Body of pancreas (tissue), 4 donors: Measurements from ENCODE around the gene VAPB. TPM values are rescaled to one million over a fixed set of nuclear protein-coding genes. Genes with fewer than 3 reads are reported as not detected.
"Not testable (repeated sequence)": the region's sequence is repeated elsewhere in the genome, so short reads cannot be mapped to it uniquely, and the experiment has no call there.

Experiments used
- ATAC-seq: fragments of 150-250 bp; one replicate; pipeline ENCODE4 v1.9.1; 2016
- DNase-seq, 4 donors: peaks; one replicate each; pipeline ENCODE4 v3.0.0-alpha.2; 2019
- H3K27ac ChIP-seq, 4 donors: fragments of 200-600 bp; sonication (generic); 1 replicate in 3 of 4; 2 replicates in 1 of 4; pipeline versions ENCODE4 v1.5.1 to v1.6.1; 2016 to 2019; ENCODE audit warnings: mild to moderate bottlenecking in 1 of 4, mixed read lengths in 1 of 4, moderate library complexity in 1 of 4
- H3K27me3 ChIP-seq, 2 donors: fragments of 200-600 bp; sonication (generic); one replicate each; pipeline ENCODE4 v1.6.0; 2016; ENCODE audit warnings: mild to moderate bottlenecking in 1 of 2
- H3K36me3 ChIP-seq, 2 donors: fragments of 200-600 bp; sonication (generic); replicated peaks in 1 of 2; 2 replicates each; pipeline ENCODE4 v1.5.1; 2016; ENCODE audit warnings: low read depth in 2 of 2; ENCODE audit not compliant: insufficient read depth in 1 of 2
- H3K4me1 ChIP-seq: fragments of 200-600 bp; sonication (generic); one replicate; pipeline ENCODE4 v1.6.0; 2016
- H3K4me3 ChIP-seq, 2 donors: fragments of 200-600 bp; sonication (generic); 1 replicate in 1 of 2; 2 replicates in 1 of 2; pipeline ENCODE4 v1.5.1; 2016 to 2019
- H3K9me3 ChIP-seq, 3 donors: fragments of 200-600 bp; sonication (generic); 1 replicate in 2 of 3; 2 replicates in 1 of 3; pipeline ENCODE4 v1.5.1; 2016
- POLR2A ChIP-seq, 3 donors: fragments of 450-650 bp; IDR thresholded peaks; one replicate each; pipeline ENCODE4 v1.6.1; 2016; ENCODE audit warnings: antibody characterized with exemption in 3 of 3, mild to moderate bottlenecking in 2 of 3
- WGBS, 2 donors: methylation state at CpG; one replicate each; pipeline ENCODE4 v1.1.5; 2017; 5-methylcytosine and 5-hydroxymethylcytosine counted together
- intact Hi-C: fragments of 100-400 bp; cut with DNase I; formaldehyde crosslinking; loops from one replicate; pipeline ENCODE4 v1.15.1; 2023
- total RNA-seq, 2 donors: library from RNA; depleted of rRNA; stranded (reverse); fragments of >200 nt; gene quantifications; one replicate each; pipeline ENCODE4 v1.1.0, GENCODE V29; 2016
- TF ChIP-seq, protein P1 (sequence below), 7 experiments: fragments of 450-650 bp in 4 of 7; fragments of 200-600 bp in 3 of 7; sonication (generic) in 3 of 7; IDR thresholded peaks; one replicate each; pipeline ENCODE4 v1.5.1; 2016 to 2019; ENCODE audit warnings: antibody characterized with exemption in 7 of 7

The VAPB gene
- total RNA-seq, 2 donors from 2014 or later = 10.5 to 11.9 TPM

DNA sequence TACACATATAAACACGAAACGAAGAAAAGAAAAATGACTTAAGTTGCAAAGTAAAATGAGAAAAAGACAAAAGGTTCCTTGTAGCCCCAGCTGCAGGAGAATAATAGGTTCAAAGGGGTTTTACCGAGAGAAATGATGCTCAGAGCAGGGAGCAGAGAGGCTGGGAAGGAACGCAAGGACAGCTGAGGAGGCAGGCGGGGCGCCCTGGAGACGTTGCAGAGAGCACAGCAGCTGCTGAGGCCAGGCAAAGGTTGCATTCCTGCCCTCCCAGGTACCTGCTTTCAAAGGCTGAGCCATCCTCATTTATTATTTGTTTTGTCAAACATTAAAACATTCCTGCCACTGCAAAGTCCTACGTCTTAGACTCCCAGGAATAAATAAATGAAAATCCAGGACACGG is 16.2 kb upstream of the VAPB start:
- Histone ChIP-seq H3K27me3 (no peaks in the 10 kb centered on the region), H3K9me3 (no peaks in the 10 kb centered on the region), H3K36me3 (no peaks in the 10 kb centered on the region), H3K4me1 (no peaks in the 10 kb centered on the region), H3K4me3 (no peak overlapping the region), H3K27ac (no peak overlapping the region)
- DNase-seq (no peak), ATAC-seq (no peak)
- intact Hi-C loops = no loop called here
- no peak for TF ChIP-seq POLR2A (IDR thresholded peaks at IDR 0.05)
- TF ChIP-seq, protein P1, sequence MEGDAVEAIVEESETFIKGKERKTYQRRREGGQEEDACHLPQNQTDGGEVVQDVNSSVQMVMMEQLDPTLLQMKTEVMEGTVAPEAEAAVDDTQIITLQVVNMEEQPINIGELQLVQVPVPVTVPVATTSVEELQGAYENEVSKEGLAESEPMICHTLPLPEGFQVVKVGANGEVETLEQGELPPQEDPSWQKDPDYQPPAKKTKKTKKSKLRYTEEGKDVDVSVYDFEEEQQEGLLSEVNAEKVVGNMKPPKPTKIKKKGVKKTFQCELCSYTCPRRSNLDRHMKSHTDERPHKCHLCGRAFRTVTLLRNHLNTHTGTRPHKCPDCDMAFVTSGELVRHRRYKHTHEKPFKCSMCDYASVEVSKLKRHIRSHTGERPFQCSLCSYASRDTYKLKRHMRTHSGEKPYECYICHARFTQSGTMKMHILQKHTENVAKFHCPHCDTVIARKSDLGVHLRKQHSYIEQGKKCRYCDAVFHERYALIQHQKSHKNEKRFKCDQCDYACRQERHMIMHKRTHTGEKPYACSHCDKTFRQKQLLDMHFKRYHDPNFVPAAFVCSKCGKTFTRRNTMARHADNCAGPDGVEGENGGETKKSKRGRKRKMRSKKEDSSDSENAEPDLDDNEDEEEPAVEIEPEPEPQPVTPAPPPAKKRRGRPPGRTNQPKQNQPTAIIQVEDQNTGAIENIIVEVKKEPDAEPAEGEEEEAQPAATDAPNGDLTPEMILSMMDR (IDR thresholded peaks at IDR 0.05) = no peak
- 39% methylated on average over 9 of the region's 9 CpGs for WGBS, 2 donors

DNA sequence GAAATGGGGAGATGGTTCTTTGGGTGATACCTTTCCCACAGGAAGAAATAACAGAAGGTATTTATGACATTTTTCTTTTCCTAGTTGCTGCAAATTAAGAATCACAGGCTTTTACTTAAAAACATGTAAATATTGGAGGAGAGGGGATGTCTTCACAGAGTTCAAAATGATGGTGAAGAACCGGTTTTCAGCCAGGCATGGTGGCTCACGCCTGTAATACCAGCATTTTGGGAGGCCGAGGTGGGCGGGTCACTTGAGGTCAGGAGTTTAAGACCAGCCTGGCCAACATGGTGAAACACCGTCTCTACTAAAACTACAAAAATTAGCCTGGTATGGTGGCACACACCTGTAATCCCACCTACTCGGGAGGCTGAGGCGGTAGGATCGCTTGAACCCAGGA is 15.7 kb upstream of the VAPB start:
- intact Hi-C loops, H3K4me3 ChIP-seq, H3K36me3 ChIP-seq, ATAC-seq, H3K27ac ChIP-seq, H3K9me3 ChIP-seq, H3K27me3 ChIP-seq, H3K4me1 ChIP-seq, DNase-seq: not testable (repeated sequence)
- WGBS, 2 donors = 73 to 80% methylated on average over 8 of the region's 8 CpGs

DNA sequence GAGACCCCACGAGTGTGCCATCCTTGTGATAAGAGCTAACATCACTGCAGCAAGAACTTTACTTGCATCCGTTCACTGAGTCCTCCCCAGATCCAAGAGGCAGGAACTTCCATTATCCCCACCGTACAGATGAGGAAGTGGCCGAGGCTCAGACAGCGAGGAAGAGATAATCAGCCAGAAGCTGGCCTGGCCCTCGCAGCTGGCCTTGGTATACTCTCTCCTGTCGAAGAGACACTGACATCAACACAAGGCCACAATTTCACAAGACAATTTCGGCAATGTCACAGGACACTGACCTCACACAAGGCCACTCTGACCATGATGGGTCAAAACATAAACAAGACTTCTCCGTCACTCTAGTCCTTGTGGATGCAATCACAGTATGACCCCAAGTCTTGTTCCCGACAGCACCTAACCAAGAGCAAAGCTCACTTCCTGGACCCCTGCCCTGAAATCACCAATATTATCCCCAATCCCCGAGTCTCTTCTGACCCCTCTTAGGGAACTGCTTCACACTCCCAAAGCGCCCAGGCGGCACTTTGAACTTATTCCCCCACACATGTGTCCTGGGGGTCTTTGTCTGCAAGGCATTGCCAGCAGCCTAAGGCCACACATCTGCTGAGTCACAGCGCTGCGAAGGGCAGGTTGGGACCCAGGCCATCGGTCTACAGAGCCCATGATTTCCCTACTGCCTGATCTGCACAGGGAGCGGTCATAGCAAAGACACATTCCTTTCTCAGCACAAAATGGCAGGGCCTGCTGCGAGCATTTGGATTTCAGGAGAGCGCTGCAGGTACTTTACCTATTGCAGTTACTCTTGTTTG is 14.8 kb upstream of the VAPB start:
- Histone ChIP-seq H3K4me3 (no peak overlapping the region), H3K36me3 (no peaks in the 10 kb centered on the region), H3K27me3 (no peaks in the 10 kb centered on the region), H3K9me3 (no peaks in the 10 kb centered on the region), H3K4me1 (no peaks in the 10 kb centered on the region), H3K27ac (no peak overlapping the region)
- intact Hi-C loops = no loop called here
- TF ChIP-seq, protein P1 (IDR thresholded peaks at IDR 0.05) = no peak
- no peak for TF ChIP-seq POLR2A (IDR thresholded peaks at IDR 0.05)
- 69 to 74% methylated on average over 18 to 19 of the region's 19 CpGs for WGBS, 2 donors
- no peak for ATAC-seq
- no peak for DNase-seq

DNA sequence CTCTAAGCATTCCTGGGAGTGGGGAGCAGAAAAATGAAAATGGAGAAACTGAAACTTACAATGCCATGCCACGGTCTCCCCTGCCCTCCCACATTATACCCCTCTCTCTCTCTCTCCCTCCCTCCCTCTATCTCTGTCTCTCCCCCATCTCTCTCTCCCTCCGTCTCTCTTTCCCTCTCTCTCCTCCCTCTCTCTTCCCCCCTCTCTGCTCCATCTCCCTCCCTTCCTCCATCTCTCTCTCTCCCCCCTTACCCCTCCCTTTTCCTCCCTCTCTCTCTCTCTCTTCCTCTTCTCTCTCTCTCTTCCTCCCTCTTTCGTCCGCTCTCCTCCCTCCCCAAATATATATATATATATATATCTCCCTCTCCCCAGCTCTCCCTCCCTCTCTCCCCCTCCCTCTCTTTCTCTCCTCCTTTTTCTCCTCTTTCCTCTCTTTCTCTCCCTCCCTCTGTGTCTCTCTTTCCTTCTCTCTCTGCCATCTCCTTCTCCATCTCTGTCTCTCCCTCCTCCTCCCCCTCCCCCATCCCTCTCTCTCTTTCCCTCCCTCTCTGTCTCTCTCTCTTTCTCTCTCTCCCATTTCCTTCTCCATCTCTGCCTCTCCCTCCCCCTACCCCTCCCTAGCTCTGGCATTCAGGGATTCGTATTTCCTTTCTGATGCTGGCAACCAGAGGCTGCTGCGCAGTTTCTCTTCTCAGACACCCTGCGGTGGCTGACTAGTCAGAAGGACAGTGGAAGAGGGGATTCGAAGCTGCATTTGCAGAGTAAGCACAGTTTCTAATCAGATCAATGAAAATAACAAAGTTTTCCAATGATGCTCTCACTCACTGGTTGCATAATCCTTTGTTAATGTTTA is 13.9 kb upstream of the VAPB start:
- TF ChIP-seq POLR2A (IDR thresholded peaks at IDR 0.05) = no peak
- TF ChIP-seq, protein P1 (IDR thresholded peaks at IDR 0.05) = no peak
- no peaks in the 10 kb centered on the region for H3K9me3 ChIP-seq
- no peaks in the 10 kb centered on the region for H3K27me3 ChIP-seq
- no peak overlapping the region for H3K27ac ChIP-seq
- 33 to 36% methylated on average over 8 of the region's 8 CpGs for WGBS, 2 donors
- DNase-seq = no peak
- no peak for ATAC-seq
- H3K4me1 ChIP-seq = no peaks in the 10 kb centered on the region
- H3K4me3 ChIP-seq = no peak overlapping the region
- intact Hi-C loops = no loop called here
- H3K36me3 ChIP-seq = no peaks in the 10 kb centered on the region

DNA sequence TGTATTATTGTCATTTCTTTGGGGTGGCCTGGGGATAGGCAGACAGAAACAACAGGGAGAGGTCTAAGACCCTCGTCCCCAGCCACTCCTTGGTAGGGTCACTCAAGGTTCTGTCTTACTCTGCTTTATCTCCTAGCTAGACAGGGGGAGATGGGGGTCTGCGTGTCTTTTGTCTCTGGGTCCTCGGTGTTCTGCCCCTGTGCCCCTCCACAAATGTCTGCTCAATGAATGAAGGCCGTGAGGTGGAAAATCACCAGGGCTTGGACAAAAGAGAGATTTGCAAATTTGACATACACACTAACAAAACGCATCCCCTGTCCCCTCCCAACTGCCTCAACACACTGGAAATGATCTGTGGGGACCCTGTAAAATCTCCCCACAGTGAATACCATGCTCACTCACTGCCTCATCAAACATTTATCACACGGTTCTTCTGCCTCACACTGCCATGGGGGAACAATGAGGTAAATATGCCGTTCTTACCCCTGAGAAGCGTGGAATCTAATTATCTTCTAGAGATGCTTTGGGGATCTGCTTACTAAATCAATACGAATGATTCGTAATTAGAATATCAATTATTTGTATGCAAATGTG is 13.2 kb upstream of the VAPB start:
- TF ChIP-seq, protein P1 (IDR thresholded peaks at IDR 0.05) = no peak
- TF ChIP-seq POLR2A (IDR thresholded peaks at IDR 0.05) = no peak
- Histone ChIP-seq H3K27me3 (no peaks in the 10 kb centered on the region), H3K4me1 (no peaks in the 10 kb centered on the region), H3K27ac (no peak overlapping the region), H3K9me3 (no peaks in the 10 kb centered on the region), H3K36me3 (no peaks in the 10 kb centered on the region), H3K4me3 (no peak overlapping the region)
- intact Hi-C loops = no loop called here
- ATAC-seq (no peak), DNase-seq (no peak)
- WGBS, 2 donors = 45 to 48% methylated on average over 9 to 10 of the region's 10 CpGs
